Activated T-cell treated with anti-CD3 and anti-CD28 coated beads, Interleukin-2, amount 50 U/mL, for 1 hour (primary cell): ENCODE measurements around the gene PHLDB1.
"Not testable (repeated sequence)": the region's sequence is repeated elsewhere in the genome, so short reads cannot be mapped to it uniquely, and the experiment has no call there.

ENCODE experiments used
- DNase-seq: peaks from one replicate; pipeline ENCODE4 v3.0.0-alpha.2; 2020

Gene PHLDB1

DNA sequence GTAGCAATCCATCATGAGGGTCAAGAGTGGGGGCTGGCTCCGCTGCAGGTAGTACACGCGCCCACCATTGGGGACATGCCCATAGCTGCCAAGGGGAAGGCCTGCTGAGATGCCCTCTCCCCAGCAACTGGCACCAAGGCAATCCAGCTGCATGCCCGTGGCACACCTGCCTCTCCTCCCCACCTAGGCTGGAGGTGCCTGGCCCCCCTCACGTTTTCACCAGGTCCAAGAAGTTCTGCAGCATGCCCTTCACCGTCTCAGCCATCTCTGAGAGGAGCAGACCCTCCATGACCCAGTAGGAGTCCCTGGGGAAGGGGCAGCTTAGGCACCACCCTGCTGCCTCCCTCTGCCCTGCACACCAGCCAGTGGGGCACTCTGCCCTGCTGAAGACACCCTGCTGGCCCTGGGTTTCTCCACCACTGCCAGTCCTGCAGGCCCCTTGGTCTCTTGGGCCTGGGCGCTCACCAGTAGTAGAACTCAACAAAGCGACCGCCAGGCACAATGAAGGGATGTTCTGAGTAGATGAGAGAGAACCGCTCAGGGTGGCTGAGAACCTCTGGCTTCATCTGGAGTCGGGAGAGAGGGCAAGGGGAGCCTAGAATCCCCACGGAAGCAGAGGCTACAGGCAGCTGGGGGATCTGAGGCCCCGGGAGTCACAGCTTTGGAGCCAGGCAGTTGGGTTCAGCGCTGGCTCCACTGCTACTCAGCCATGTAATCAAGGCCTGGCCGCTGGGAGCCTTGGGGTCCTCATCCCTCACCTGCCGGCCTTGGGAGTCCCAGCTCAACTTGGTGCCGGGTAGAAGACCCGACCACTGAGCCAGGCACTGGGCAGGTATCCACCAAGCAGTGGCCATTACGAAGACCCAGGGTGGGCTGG is 54.2 kb downstream of the PHLDB1 start:
- no peak for DNase-seq

DNA sequence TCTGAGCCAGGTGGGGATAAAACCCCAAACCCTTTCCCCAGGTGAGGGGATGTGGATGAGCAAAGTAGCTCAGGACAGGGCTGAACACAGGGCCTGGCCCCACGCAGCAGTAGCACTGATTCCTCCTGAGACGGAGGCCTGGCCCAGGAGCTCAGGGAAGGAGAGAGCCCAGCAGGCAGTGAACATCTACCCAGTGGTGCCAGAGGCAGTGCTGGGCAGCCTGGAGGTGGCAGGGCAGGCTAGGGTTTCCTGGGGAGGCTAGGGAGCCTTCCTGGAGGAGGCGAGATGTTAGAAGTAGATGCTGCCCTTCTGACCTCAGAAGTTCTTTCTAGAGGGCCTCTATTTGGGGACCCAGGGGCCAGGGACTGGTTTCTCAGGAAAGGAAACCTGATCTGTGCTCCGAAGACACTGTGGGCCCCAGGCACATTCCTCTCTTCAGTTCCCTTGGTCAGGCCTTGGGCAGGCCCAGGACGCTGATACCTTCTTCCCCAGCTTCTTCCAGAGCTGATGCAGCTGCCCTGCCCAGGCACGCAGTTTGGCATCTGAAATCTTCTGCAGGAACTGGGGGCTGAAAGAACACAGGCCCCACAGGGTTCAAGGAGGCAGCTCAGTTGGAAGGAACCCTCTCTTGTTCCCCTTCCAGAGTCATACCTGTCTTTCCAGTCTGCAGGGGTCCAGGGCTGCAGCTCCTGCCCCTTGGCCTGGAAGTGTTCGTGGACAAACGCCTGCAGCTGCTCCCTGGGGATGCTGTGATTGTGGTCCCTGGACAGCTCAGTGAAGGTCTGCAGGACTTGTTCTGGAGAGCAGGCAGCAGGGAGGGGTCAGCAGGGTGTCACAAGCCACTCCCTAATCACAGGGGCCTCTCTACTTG is 55.2 kb downstream of the PHLDB1 start:
- DNase-seq: no peak

DNA sequence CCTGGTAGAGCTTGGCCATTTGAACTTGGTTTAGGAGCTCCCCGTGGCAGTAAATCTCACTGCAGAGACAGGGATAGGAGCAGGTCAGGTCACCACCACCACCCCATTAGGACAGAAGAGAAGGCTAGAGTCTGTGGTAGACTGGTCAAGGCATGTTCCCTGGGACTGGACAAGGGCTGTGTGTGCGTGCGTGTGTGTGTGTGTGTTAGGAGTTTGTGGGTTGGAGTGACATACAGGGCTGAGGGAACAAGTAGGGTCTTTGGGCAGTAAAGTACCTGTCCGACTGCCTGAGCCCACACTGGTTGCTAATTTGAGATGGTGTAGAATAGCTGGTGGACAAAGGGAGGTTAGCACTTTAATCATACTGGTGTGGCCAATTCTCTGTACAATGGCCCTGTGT is 56.0 kb downstream of the PHLDB1 start:
- no peak for DNase-seq

DNA sequence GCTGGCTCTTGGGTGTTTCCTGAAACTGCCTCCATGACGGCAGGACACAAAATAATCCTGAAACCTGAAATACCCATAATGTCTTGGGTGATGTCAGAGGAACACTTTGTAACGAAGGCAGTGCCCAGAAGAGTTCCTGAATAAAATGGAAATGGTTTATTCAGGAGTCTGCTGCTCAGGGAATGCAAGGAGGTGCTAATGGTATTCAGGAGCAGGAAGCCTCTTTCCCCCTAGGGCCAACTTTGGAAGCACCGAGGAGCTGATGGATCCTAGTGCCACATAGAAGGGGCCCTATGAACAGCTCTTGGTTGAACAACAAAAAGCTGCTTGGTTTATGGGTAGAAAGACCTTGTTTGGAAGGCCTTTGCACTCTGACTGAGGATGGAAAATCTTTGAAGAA is 56.5 kb downstream of the PHLDB1 start:
- no peak for DNase-seq

DNA sequence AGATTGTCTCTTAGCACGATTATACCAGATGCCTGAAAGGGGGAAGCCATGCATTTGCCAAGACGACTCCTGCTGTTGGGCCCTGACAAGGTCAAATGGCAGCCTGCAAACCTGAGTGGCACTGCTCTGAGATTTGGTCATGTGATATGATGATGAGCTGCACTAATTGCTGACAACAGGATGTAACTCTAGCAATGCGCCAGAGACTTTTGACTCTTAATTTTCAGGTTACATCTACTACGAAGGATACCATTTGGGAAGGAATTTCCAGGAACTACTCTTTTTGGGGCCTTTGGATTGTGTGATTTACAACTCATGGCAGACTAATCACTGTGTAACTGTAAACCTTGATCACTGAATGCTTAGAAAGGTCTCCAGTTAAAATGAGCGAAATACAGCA is 59.0 kb downstream of the PHLDB1 start:
- no peak for DNase-seq

DNA sequence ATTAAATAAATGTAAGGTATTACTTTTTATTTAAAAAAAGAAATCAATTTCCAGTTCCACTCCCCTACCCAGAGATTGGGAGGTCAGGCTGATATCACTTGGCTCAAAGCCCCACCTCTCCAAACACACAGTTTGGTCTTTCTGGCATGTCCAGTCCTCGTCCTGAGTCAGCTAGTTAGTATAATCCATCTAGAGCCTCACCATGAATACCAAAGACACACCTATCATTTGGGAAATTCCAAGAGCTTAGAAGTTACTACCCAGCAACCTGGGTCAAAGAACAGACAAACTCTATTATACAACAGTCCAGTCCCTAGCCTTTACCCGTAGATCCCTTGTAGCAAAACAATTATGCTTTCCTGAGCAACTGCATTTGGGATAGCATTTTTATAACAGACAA is 62.6 kb downstream of the PHLDB1 start:
- no peak for DNase-seq

DNA sequence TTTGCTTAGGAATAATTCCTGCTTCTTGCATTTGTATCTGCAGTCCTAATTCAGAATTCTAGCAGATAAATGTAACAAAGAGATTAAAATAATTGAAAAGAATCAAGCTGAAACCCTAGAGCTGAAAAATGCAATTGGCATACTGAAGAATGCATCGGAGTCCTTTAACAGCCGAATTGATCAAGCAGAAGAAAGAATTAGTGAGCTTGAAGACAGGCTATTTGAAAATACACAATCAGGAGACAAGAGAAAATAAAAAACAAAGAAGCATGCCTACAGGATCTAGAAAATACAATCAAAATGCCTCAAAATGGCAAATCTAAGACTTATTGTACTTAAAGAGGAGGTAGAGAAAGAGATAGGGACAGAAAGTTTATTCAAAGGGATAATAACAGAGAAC is 63.8 kb downstream of the PHLDB1 start:
- no peak for DNase-seq

DNA sequence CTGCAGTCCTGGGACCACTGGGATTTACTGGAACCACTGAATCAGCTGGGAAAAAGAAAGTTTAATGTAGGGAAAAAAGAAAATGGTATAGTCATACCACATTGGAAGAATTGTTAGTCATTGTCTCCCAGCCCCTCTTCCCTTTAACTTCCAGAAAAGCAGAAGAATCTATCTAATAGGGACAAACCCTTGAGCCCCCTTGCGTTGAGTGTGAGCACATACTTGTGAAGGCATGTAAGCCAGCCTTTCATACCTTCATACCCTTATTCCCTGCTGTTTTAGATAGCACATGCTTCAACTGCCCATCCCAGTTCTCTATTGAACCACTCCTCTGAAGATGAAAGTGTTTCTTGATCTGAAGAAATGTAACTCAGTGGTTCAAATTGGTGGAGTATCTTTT is 65.4 kb downstream of the PHLDB1 start:
- DNase-seq: no peak

DNA sequence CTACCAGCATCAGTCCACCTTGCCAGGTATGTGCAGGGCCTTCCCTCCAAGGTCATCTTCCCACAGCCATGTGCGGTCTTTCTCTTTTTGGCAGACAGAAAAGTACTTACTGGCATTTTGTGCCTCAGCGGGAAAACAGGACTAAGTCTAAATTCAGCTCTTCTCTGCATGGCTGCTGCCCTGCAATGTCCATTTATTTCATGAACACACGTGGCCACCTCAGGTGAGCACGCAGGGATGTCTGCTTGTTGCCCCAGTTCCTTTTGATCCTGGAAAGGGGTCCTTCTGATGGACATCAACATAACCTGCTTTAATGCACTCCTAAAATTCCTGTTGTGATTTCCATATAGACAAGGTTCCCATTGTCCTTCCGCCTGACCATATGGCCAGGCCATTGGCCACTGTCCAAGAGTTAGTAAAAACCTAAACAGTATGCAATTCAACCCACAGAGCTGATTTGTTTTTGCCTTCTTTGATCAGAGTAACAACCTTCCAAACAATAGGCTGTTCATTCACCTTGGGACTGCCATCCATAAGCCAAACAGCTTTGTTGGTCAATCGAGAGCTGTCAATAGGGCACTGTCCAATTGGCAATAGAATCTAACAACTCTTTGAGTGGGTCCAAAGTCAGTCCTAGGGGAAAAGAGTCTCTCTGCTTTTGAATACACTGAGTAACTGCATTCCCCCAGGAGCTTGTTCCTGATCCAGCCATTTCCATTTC is 66.1 kb downstream of the PHLDB1 start:
- DNase-seq: no peak

DNA sequence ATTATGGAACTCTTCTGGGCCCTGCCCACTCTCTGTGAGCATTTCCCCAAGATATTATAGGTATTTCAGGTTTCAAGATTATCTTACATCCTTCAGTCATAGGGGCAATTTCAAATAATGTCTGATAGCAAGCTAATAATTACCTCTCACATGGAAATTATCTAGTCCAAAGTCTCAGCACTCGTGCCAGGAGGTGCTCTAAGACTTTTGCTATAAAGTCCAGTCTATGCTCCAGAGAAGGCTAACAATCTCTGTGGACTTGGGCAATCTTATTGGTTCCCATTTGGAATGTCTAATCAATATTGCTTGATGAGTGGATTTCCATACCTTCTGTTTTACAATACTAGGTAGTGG is 66.6 kb downstream of the PHLDB1 start:
- no peak for DNase-seq

DNA sequence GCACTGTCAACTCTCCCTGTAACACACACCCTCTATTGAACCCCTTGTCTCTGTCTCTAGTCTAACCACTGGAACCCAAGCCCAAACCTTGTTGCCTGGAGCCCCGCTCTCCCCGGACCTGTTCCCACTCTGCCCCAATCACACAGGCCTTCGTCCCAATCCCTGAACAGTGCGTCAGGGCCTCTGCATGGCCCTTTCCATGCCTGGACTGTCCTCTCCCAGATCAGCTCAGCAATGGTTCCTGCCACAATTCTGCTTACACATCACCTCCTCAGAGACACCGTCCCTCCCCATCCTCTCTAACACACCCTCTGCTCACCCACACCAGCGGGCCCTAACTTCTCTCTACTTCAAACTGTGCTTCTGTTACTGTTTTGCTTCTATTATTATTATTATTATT is 70.6 kb downstream of the PHLDB1 start:
- no peak for DNase-seq

DNA sequence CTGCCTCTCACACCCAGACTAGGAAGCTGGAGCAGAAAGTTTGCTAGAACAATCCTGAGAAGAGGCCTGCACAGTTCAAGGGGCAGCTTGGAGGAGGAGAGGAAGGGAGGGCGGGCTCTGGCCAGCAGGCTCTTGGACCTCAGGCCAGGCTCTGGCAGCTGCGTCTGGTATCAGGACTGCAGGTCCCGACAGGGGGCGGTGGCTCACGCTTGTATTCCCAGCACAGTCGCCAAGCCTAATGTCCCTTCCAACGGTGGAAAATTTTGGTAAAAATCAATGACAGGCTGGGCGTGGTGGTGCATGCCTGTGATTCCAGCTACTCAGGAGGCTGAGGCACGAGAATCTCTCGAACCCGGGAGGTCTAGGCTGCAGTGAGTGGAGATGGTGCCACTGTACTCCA is 71.5 kb downstream of the PHLDB1 start:
- DNase-seq: not testable (repeated sequence)

DNA sequence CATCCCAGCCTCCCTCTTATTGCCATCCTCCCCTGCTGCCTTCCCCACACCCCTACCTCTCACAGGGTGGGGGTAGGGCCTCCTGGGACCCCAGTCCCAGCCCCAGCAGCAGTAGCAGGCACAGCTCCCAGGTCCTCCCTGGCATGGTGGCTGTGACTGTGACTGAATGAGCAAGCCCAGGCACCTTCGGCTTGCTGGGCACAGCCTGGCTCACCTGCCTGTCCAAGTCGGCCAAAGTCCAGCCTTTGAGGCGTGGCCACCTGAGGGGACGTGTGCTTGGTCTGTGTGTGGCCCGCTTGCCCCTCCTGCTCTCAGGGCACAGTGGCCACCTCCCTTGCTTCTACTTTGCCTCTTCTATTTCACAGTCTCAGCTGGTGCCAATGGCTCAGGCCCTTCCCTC is 72.1 kb downstream of the PHLDB1 start, which contains the start of gene TREH:
TSS of gene TREH (minus strand) at position 168 of the 400 bp plus-strand sequence. CDS start at position 145, 23 bp downstream.
- no peak for DNase-seq

DNA sequence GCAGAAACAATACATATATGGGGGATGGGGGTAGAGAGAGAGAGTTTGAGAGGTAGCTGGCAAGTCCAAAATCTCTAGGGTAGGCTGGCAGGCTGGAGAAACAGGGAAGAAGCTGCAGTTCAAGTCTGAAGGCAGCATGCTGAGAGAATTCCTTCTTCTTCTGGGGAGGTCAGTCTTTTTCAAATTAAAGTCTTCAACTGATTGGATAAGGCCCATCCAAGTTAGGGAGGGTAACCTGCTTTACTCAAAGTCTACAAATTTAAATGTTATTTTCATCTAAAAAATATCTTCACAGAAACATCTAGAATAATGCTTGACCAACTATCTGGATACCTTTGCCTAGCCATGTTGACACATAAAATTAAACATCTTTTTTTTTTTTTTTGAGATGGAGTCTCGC is 75.0 kb downstream of the PHLDB1 start:
- DNase-seq: no peak

DNA sequence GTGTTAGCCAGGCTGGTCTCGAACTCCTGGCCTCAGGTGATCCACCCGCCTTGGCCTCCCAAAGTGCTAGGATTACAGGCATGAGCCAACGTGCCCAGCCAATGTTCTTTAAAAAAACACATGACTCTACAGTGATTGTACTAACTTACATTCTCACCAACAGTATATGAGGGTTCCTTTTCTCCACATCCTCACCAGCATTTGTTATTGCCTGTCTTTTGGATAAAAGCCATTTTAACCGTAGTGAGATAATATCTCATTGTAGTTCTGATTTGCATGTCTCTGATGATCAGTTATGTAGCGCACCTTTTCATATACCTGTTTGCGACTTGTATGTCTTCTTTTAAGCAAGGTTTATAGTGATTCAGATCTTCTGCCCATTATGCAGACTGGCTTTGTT is 75.5 kb downstream of the PHLDB1 start:
- DNase-seq: not testable (repeated sequence)

DNA sequence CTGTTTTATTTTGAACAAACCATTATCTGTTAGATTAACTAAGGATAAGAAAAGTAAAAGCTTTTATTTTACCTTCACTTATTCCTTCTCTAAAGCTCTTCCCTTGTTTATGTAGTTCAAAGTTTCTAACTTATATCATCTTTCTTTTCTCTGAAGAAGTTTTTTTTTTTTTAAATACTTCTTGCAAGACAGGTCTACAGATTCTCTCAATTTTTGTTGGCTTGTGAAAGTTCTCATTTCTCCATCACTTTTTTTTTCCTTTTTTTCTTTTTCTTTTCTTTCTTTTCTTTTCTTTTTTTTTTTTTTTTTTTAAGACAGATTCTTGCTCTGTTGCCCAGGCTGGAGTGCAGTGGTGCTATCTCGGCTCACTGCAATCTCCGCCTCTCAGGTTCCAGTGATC is 76.8 kb downstream of the PHLDB1 start:
- DNase-seq: no peak

DNA sequence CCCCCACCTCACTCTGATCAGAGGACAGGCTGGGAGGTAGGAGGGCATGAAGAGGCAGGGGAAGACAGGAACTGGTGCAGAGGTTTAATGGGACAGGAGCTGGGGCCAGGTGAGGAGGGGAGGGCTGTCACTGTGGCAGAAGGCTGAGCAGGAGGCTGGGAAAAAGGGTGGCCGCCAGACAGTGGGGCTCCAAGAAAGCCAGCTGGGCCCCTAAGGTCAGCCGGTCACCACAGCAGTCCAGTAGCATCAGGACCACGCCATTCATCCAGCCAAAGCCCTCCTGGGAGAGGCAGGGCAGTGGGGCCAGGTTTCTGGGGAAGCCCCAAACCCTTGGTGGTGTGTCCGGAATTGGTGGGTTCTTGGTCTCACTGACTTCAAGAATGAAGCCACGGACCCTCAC is 80.5 kb downstream of the PHLDB1 start:
- DNase-seq: no peak

DNA sequence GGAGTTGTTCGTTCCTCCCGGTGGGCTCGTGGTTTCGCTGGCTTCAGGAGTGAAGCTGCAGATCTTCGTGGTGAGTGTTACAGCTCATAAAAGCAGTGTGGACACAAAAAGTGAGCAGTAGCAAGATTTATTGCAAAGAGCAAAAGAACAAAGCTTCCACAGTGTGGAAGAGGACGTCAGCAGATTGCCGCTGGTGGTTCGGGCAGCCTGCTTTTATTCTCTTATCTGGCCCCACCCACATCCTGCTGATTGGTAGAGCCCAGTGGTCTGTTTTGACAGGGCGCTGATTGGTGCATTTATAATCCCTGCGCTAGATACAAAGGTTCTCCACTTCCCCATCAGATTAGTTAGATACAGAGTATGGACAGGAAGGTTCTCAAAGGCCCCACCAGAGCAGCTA is 80.9 kb downstream of the PHLDB1 start:
- DNase-seq: not testable (repeated sequence)

DNA sequence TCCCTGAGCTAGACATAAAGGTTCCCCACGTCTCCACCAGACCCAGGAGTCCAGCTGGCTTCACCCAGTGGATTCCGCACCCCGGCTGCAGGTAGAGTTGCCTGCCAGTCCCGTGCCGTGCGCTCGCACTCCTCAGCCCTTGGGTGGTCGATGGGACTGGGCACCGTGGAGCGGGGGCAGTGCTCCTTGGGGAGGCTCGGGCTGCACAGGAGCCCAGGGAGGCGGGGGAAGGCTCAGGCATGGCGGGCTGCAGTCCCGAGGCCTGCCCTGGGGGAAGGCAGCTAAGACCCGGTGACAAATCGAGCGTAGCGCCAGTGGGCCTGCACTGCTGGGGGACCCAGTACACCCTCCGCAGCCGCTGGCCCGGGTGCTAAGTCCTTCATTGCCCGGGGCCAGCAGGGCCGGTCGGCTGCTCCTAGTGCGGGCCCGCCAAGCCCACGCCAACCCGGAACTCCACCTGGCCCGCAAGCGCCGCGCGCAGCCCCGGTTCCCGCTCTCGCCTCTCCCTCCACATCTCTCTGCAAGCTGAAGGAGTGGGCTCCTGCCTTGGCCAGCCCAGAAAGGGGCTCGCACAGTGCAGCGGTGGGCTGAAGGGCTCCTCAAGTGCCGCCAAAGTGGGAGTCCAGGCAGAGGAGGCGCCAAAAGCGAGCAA is 81.6 kb downstream of the PHLDB1 start:
- DNase-seq: no peak

DNA sequence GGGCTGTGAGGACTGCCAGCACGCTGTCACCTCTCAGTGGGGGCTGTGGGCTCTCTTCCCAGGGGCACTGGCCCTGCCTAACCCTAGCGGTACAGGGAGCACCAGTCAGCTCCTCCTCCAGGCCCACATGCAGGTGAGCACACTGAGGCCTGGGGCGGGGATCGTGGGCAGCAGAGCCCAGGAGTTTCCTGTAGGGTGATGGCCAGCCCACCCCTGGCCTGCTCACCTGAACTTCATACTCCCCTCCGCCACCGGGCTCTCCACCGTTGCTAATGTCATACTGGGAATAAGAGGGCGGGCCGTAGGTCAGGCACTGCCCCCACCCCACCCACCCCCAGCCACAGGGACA is 82.1 kb downstream of the PHLDB1 start:
- DNase-seq: no peak

DNA sequence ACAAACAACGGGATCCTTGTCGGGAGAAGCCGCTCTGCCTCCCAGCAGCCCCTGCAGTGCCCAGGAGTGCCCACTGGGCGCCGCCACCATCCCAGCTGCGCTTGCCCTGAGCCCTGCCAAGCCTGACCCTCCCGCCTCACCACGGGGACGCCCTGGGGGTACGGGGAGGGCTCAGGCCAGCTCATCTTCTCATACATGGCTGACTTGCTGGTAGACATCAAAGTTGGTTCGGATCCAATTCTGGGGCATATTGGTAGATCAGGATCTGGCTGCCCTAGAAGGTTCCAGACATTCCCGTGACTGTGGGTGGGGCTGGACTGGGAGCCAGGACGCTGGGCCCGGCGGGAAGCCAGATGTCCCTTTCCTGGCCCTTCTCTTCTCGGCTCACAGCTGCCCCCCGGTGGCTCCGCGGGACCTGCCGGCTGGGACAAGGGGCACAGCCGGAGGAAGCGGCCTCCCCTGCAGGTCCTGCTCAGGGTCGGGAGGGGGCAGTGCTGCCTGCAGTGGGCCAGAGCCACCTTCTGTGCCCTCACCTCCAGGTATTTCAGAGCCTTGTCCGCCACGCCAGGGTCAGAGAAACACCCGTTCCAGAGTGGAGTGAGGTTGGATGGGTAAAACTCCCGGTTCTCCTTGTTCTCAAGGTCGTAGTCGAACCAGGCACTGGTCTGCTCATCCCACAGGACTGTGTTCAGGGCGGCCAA is 82.6 kb downstream of the PHLDB1 start:
- DNase-seq: peak; percentile 89

DNA sequence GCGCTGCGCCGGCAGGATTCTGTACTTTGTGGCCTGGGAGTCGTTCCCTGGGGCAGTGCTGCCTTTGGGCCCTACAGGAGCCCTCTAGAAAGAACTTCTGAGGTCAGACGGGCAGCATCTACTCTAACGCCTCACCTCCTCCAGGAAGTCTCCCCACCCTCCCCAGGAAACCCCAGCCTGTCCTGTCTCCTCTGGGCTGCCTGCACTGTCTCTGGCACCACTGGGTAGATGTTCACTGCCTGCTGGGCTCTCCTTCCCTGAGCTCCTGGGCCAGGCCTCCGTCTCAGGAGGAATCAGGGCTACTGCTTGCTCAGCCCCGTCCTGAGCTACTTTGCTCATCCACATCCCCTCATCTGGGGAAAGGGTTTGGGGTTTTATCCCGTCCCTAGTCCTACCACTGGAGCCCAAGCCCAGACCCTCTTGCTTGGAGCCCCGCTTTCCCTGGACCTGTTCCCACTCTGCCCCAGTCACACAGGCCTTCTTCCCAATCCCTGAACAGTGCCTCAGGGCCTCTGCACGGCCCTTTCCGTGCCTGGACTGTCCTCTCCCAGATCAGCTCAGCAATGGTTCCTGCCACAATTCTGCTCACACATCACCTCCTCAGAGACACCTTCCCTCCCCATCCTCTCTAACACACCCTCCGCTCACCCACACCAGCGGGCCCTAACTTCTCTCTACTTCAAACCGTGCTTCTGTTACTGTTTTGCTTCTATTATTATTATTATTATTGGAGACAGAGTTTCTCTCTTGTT is 83.3 kb downstream of the PHLDB1 start:
- no peak for DNase-seq
